Prostate gland (tissue), 2 donors: Measurements from ENCODE around the gene PRDM1. TPM values are rescaled to one million over a fixed set of nuclear protein-coding genes. Genes with fewer than 3 reads are reported as not detected.

ENCODE experiments used
- DNase-seq: peaks from one replicate; pipeline ENCODE4 v3.0.0-alpha.2; 2019; ENCODE audit warnings: low spot score
- H3K27ac ChIP-seq, 2 donors: fragments of 200-600 bp; sonication (generic); 2 replicates each; pipeline ENCODE4 v1.5.1; 2017 to 2019
- H3K27me3 ChIP-seq: fragments of 200-600 bp; sonication (generic); replicated peaks from 2 replicates; pipeline ENCODE4 v1.5.1; 2019; ENCODE audit not compliant: insufficient read depth
- H3K36me3 ChIP-seq, 2 donors: fragments of 200-600 bp; sonication (generic); 1 replicate in 1 of 2; 2 replicates in 1 of 2; pipeline versions ENCODE4 v1.5.1 to v1.8.1; 2017 to 2019
- H3K4me1 ChIP-seq: fragments of 200-600 bp; sonication (generic); replicated peaks from 2 replicates; pipeline ENCODE4 v1.5.1; 2019
- H3K4me3 ChIP-seq, 2 donors: fragments of 200-600 bp; sonication (generic); 2 replicates each; pipeline ENCODE4 v1.5.1; 2017 to 2019
- H3K9me3 ChIP-seq: fragments of 200-600 bp; sonication (generic); 2 replicates; pipeline ENCODE4 v1.5.1; 2017
- CTCF ChIP-seq, 4 experiments: fragments of 200-600 bp in 2 of 4; fragments of 450-650 bp in 2 of 4; sonication (generic) in 2 of 4; IDR thresholded peaks; 1 replicate in 3 of 4; 2 replicates in 1 of 4; pipeline ENCODE4 v1.5.1; 2016 to 2019; ENCODE audit warnings: antibody characterized with exemption in 4 of 4, mild to moderate bottlenecking in 2 of 4, moderate library complexity in 2 of 4
- POLR2A ChIP-seq: fragments of 450-650 bp; IDR thresholded peaks from one replicate; pipeline ENCODE4 v1.6.1; 2016; ENCODE audit warnings: antibody characterized with exemption, mild to moderate bottlenecking
- POLR2AphosphoS5 ChIP-seq: sonication (generic); formaldehyde crosslinking; IDR thresholded peaks from one replicate; pipeline ENCODE4 v1.6.1; 2017; ENCODE audit warnings: antibody characterized with exemption
- WGBS: methylation state at CpG from one replicate; pipeline ENCODE4 v1.1.5; 2018; 5-methylcytosine and 5-hydroxymethylcytosine counted together
- intact Hi-C: fragments of 100-400 bp; cut with DNase I; formaldehyde crosslinking; loops from one replicate; pipeline ENCODE4 v1.14.2; 2022
- total RNA-seq, 2 donors: library from RNA; depleted of rRNA; stranded (reverse); fragments of >200 nt; gene quantifications; one replicate each; pipeline ENCODE4 v1.1.0, GENCODE V29; 2016

Gene PRDM1
- total RNA-seq, 2 donors from 2014 or later: 3.5 TPM

- H3K36me3 ChIP-seq: no peaks in the 10 kb centered on the region
- no peak overlapping the region for H3K27ac ChIP-seq
- no peak for DNase-seq
- H3K9me3 ChIP-seq: no peaks in the 10 kb centered on the region
- no peaks in the 10 kb centered on the region for H3K4me1 ChIP-seq
- H3K27me3 ChIP-seq: no peaks in the 10 kb centered on the region
- WGBS: 67% methylated on average over 2 of the region's 2 CpGs
- intact Hi-C loops: no loop called here
- TF ChIP-seq POLR2AphosphoS5: no peak
- no peak for TF ChIP-seq POLR2A
- no peak for TF ChIP-seq CTCF (IDR thresholded peaks at IDR 0.05)
- H3K4me3 ChIP-seq: no peak overlapping the region
Measured at GRCh38 chr6:106045077-106045476, 41.1 kb upstream of the PRDM1 start.

- no peak overlapping the region for H3K4me3 ChIP-seq
- H3K27me3 ChIP-seq: no peaks in the 10 kb centered on the region
- no peaks in the 10 kb centered on the region for H3K9me3 ChIP-seq
- no peak overlapping the region for H3K27ac ChIP-seq
- 90% methylated on average over 10 of the region's 10 CpGs for WGBS
- no peak for DNase-seq
- TF ChIP-seq POLR2AphosphoS5 (no peak), CTCF (IDR thresholded peaks at IDR 0.05) (no peak), POLR2A (no peak)
- H3K4me1 ChIP-seq: no peaks in the 10 kb centered on the region
- no peaks in the 10 kb centered on the region for H3K36me3 ChIP-seq
- intact Hi-C loops: no loop called here
Measured at GRCh38 chr6:106046116-106046853, 39.9 kb upstream of the PRDM1 start.

GRCh38 chr6:106046854-106047200, 39.3 kb upstream of the PRDM1 start:
- no peaks in the 10 kb centered on the region for H3K9me3 ChIP-seq
- no peaks in the 10 kb centered on the region for H3K36me3 ChIP-seq
- no peak overlapping the region for H3K4me3 ChIP-seq
- no peak for DNase-seq
- H3K27me3 ChIP-seq: no peaks in the 10 kb centered on the region
- no peak overlapping the region for H3K27ac ChIP-seq
- no peaks in the 10 kb centered on the region for H3K4me1 ChIP-seq
- TF ChIP-seq POLR2A (no peak), POLR2AphosphoS5 (no peak), CTCF (IDR thresholded peaks at IDR 0.05) (no peak)
- intact Hi-C loops: no loop called here
- WGBS: 91% methylated on average over 1 of the region's 1 CpG

- intact Hi-C loops: no loop called here
- 42% methylated on average over 2 of the region's 2 CpGs for WGBS
Measured at GRCh38 chr6:106048336-106048735, 37.8 kb upstream of the PRDM1 start.

More at GRCh38 chr6:106048336-106048735, 37.8 kb upstream of the PRDM1 start:
- no peaks in the 10 kb centered on the region for H3K27me3 ChIP-seq
- no peak for DNase-seq
- no peak overlapping the region for H3K4me3 ChIP-seq
- no peaks in the 10 kb centered on the region for H3K9me3 ChIP-seq
- no peaks in the 10 kb centered on the region for H3K4me1 ChIP-seq
- H3K36me3 ChIP-seq: no peaks in the 10 kb centered on the region
- H3K27ac ChIP-seq: no peak overlapping the region
- TF ChIP-seq POLR2AphosphoS5 (no peak), CTCF (IDR thresholded peaks at IDR 0.05) (no peak), POLR2A (no peak)
